IMR-90 (cell line): ENCODE data around the gene AGAP4. TPM values are rescaled to one million over a fixed set of nuclear protein-coding genes. Genes with fewer than 3 reads are reported as not detected.

ENCODE experiments used
- microRNA-seq, 2 experiments: library from miRNA; stranded (forward) in 1 of 2; unstranded in 1 of 2; fragments of 10-50 nt in 1 of 2; fragments of <30 nt in 1 of 2; gene quantifications in 1 of 2; microRNA quantifications in 1 of 2; one replicate each; pipeline versions ENCODE3 to v1.1.0; 2013 to 2020; ENCODE audit not compliant: insufficient read depth in 1 of 2, insufficient read length in 1 of 2, unreplicated experiment in 1 of 2
- polyA plus RNA-seq, 3 experiments: library from polyadenylated mRNA; depleted of rRNA; stranded (reverse); fragments of >200 nt; gene quantifications; 2 replicates each; pipeline ENCODE4 v1.2.3, GENCODE V29; 2012; ENCODE audit warnings: low replicate concordance in 1 of 3
- small RNA-seq, 5 experiments: library from RNA; depleted of rRNA; stranded (forward); fragments of <200 nt; gene quantifications; one replicate each; pipeline ENCODE3, GENCODE V24; 2012
- total RNA-seq: library from RNA; depleted of rRNA; stranded (reverse); fragments of >200 nt; gene quantifications from 2 replicates; pipeline ENCODE4 v1.2.3, GENCODE V29; 2012; rRNA removed

Gene AGAP4
- total and polyA plus RNA-seq, 2 of the 4 experiments (the other 2 are of a cell fraction) = 1.8 to 6.7 TPM

Small RNA genes lying within 50 kb of the gene (microRNA-seq; reads per million reads assigned to microRNA genes)
- not detected for gene AC012044.1 (ENCODE audit: insufficient read depth, insufficient read length)
- gene RNA5SP310 (ENCODE audit: insufficient read depth, insufficient read length) = not detected

Small RNA genes lying within 50 kb of the gene (small RNA-seq; reads per million reads assigned to genes)
- gene AC012044.1 (0 reads per million in 5 experiments), gene RNA5SP310 (0 reads per million in 5 experiments)

Other genes starting within 250 kb of the AGAP4 start
- 3.4 and 5.0 TPM in 2 replicates for gene ZFAND4, start 174.7 kb downstream of the AGAP4 start, total RNA-seq
- gene ZFAND4, start 174.7 kb downstream of the AGAP4 start, polyA plus RNA-seq (2012; rRNA removed) = 2.0 and 2.2 TPM in 2 replicates
- 27.2 and 45.3 TPM in 2 replicates for gene WASHC2C, start 120.2 kb downstream of the AGAP4 start, total RNA-seq
- gene WASHC2C, start 120.2 kb downstream of the AGAP4 start, polyA plus RNA-seq (2012; rRNA removed) = 18.0 and 22.2 TPM in 2 replicates
- 86.2 and 117 TPM in 2 replicates for gene TIMM23, start 125.0 kb upstream of the AGAP4 start, total RNA-seq
- 74.4 and 82.4 TPM in 2 replicates for gene TIMM23, start 125.0 kb upstream of the AGAP4 start, polyA plus RNA-seq (2012; rRNA removed)
- gene NCOA4, start 183.1 kb upstream of the AGAP4 start, total RNA-seq = 188 and 202 TPM in 2 replicates
- gene NCOA4, start 183.1 kb upstream of the AGAP4 start, polyA plus RNA-seq (2012; rRNA removed) = 55.6 and 62.2 TPM in 2 replicates
- not detected in 2 replicates for gene MSMB, start 198.8 kb upstream of the AGAP4 start, total RNA-seq
- gene MSMB, start 198.8 kb upstream of the AGAP4 start, polyA plus RNA-seq (2012; rRNA removed) = not detected in 2 replicates